ENCODE results near the gene TNN.

TNN gene

DNA sequence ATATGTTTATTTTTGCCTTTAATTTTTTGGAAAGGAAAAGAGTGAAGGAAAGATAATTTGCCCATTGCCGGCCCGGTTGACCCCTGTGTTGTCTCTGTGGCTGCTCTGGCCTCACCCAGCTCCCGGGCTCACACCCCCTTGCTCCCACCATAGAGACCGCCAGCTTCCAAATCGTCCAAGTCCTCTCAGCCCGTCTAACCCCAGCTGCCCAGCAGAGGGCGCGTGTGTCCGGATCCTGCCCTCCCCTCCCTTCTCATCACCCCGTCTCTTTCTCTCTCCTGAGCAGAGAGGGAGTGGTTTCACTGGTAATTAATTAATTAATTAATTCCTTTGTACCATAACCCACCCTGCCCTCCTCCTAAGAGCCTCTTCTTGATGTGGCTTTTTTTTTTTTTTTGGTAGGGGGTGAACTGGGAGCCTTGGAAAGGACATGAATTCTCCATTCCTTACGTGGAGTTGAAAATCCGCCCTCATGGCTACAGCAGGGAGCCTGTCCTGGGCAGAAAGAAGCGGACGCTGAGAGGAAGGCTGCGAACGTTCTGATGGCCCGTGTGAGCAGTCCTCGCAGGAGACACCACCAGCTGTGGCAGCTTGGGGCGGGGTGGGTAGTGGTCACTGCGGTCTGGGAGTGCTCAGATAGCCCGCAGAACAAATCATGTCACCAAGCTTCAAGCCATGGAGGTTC, 79.0 kb downstream of the TNN start:
- Histone ChIP-seq H3K27ac (no peak overlapping the region), H3K4me3 (peak overlapping the region; percentile 39)
- no peak for DNase-seq (ENCODE audit: low spot score)
- TF ChIP-seq, protein P1, sequence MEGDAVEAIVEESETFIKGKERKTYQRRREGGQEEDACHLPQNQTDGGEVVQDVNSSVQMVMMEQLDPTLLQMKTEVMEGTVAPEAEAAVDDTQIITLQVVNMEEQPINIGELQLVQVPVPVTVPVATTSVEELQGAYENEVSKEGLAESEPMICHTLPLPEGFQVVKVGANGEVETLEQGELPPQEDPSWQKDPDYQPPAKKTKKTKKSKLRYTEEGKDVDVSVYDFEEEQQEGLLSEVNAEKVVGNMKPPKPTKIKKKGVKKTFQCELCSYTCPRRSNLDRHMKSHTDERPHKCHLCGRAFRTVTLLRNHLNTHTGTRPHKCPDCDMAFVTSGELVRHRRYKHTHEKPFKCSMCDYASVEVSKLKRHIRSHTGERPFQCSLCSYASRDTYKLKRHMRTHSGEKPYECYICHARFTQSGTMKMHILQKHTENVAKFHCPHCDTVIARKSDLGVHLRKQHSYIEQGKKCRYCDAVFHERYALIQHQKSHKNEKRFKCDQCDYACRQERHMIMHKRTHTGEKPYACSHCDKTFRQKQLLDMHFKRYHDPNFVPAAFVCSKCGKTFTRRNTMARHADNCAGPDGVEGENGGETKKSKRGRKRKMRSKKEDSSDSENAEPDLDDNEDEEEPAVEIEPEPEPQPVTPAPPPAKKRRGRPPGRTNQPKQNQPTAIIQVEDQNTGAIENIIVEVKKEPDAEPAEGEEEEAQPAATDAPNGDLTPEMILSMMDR (IDR thresholded peaks at IDR 0.05): peak; percentile 78

GRCh38 chr1:175147569-175147968, 79.9 kb downstream of the TNN start:
- TF ChIP-seq, protein P1 (IDR thresholded peaks at IDR 0.05): no peak
- H3K27ac ChIP-seq: no peak overlapping the region

DNA sequence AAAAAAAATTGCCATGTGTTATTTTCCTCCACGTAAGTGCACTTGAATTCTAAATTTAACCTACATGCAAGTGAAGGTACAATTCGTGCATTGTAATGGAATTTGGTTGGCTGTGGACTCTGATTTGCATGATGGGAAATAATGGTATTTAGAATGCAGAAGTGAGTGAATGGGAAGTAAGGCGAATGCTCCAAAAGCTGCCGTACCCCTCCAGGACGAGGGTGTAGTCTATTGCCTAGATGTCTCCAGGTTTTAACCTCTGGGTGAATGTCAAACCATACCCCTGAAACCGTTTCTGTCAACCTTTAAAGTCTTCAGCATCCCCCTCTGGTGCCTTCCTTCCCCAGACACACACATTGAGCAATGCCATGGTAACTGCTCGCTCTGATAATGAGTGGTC, 80.4 kb downstream of the TNN start:
- TF ChIP-seq, protein P1 (IDR thresholded peaks at IDR 0.05): no peak
- DNase-seq (ENCODE audit: low spot score): no peak

More at GRCh38 chr1:175147569-175147968, 79.9 kb downstream of the TNN start:
- H3K4me3 ChIP-seq: no peak overlapping the region
- DNase-seq (ENCODE audit: low spot score): no peak

DNA sequence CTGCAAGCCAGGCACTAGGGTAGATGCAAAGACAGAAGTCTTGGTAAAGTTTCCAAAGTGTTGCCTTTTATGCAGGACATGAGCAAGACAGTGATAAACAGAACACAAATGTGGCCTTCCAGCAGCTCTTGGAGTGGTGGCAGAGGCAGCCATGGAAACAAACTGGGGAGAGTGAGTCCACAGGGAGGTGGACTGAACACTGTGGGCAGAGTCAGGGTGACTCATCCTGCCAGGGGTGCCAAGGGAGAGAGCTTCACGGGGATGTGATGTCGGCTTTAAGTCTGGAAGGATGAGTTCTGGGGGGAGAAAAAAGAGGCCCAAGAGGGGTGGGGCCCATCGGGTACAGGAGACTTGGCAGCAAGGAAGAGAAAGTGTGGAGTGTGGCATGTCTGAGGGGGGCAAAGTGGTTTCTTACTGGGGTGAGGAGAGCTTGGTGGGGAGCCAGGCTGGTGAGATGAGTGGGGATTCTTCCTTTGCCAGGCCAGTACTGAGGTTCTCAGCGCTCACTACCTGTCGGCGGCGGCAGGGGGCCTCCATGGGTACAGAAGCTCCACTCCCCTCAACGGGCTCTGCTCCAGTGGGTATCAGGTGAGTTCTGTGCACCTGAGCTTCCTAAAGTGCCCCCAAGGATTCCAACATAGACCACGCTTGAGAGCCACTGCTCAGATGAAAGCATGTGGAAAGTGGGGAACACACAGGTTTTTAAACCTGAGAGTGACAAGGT, 83.1 kb downstream of the TNN start:
- no peak overlapping the region for H3K27ac ChIP-seq
- TF ChIP-seq, protein P1 (IDR thresholded peaks at IDR 0.05): no peak
- no peak overlapping the region for H3K4me3 ChIP-seq
- DNase-seq (ENCODE audit: low spot score): no peak

More for the DNA sequence above, 80.4 kb downstream of the TNN start:
- no peak overlapping the region for H3K4me3 ChIP-seq
- no peak overlapping the region for H3K27ac ChIP-seq

GRCh38 chr1:175152006-175152652, 84.5 kb downstream of the TNN start:
- DNase-seq (ENCODE audit: low spot score): no peak
- TF ChIP-seq, protein P1 (IDR thresholded peaks at IDR 0.05): peak; percentile 89
- no peak overlapping the region for H3K4me3 ChIP-seq
- no peak overlapping the region for H3K27ac ChIP-seq

DNA sequence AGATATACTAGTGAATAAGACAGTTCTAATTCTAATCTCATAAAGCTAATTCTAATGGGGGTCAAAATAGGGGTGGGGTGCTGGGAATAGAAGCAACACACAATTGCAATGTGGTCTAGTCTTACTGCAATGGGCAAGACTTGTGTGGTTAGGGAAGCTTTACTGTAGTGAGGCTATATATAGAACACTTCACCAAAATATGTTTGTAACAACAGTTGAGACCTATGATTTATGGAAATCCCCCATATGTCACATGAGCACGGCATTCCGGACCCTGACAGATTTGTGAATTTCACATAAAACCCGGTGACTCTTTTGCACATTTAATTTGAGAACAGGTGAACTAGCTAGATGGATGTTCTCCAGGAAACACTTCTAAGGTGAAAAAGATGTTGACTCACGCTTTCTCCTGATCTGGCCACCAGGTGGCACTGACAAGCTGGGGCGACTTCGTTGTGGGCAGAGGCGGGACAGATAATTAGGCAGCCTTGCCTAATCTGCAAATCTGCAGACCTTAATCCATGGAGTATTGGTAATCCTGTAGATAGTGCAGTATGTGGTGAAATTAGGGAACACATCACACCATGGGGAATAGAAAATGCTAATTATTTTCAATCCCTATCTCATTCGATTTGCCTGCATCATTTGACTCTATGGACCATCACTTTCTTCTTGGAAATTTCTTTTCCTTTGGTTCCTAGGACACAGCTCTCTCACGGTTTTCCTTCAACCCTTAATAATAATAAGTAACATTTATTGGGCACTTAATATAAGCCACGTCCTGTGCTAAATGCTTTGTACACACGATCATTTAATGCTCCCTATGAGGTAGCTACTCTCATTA, 87.2 kb downstream of the TNN start:
- TF ChIP-seq, protein P1 (IDR thresholded peaks at IDR 0.05): peak; percentile 76
- no peak for DNase-seq (ENCODE audit: low spot score)

More for the DNA sequence above, 87.2 kb downstream of the TNN start:
- H3K4me3 ChIP-seq: no peak overlapping the region
- H3K27ac ChIP-seq: no peak overlapping the region
